Upper lobe of left lung (tissue), 6 donors: Measurements from ENCODE around the gene VSTM4. TPM values are rescaled to one million over a fixed set of nuclear protein-coding genes. Genes with fewer than 3 reads are reported as not detected.
A peak's percentile ranks its signal among the peaks of the same experiment; 100 is the strongest.

Experiments
- ATAC-seq, 2 donors: fragments of 200-7000 bp; cut with Tn5 transposase; one replicate each; pipeline ENCODE4 v1.9.1; 2022; ENCODE audit warnings: mild to moderate bottlenecking in 2 of 2, moderate library complexity in 2 of 2; ENCODE audit not compliant: low FRiP score in 2 of 2
- DNase-seq, 2 donors: peaks; one replicate each; pipeline ENCODE4 v3.0.0-alpha.2; 2019 to 2020
- H3K27ac ChIP-seq, 4 donors: fragments of 200-600 bp; sonication (generic); one replicate each; pipeline ENCODE4 v1.5.1; 2016 to 2019
- H3K27me3 ChIP-seq, 4 donors: fragments of 200-600 bp; sonication (generic); one replicate each; pipeline ENCODE4 v1.5.1; 2017 to 2019
- H3K36me3 ChIP-seq, 4 donors: fragments of 200-600 bp; sonication (generic); one replicate each; pipeline ENCODE4 v1.5.1; 2016 to 2019
- H3K4me1 ChIP-seq, 4 donors: fragments of 200-600 bp; sonication (generic); one replicate each; pipeline ENCODE4 v1.5.1; 2018 to 2019
- H3K4me3 ChIP-seq, 4 donors: fragments of 200-600 bp; sonication (generic); one replicate each; pipeline ENCODE4 v1.5.1; 2017 to 2019; ENCODE audit warnings: mild to moderate bottlenecking in 2 of 4, moderate library complexity in 1 of 4
- H3K9me3 ChIP-seq, 4 donors: fragments of 200-600 bp; sonication (generic); one replicate each; pipeline ENCODE4 v1.5.1; 2018 to 2019
- CTCF ChIP-seq, 6 experiments: fragments of 450-650 bp in 4 of 6; fragments of 200-600 bp in 2 of 6; sonication (generic) in 2 of 6; IDR thresholded peaks; one replicate each; pipeline ENCODE4 v1.5.1; 2016 to 2019; ENCODE audit warnings: antibody characterized with exemption in 6 of 6
- EP300 ChIP-seq, 4 donors: sonication (generic); formaldehyde crosslinking; IDR thresholded peaks; one replicate each; pipeline ENCODE4 v1.5.1; 2017; ENCODE audit warnings: antibody characterized with exemption in 4 of 4, control low read depth in 2 of 4
- POLR2A ChIP-seq, 4 donors: fragments of 450-650 bp; IDR thresholded peaks; one replicate each; pipeline ENCODE4 v1.5.1; 2016 to 2017; ENCODE audit warnings: antibody characterized with exemption in 4 of 4, mild to moderate bottlenecking in 2 of 4
- POLR2AphosphoS5 ChIP-seq, 2 donors: sonication (generic); formaldehyde crosslinking; IDR thresholded peaks; one replicate each; pipeline ENCODE4 v1.5.1; 2017; ENCODE audit warnings: antibody characterized with exemption in 2 of 2
- WGBS, 2 donors: methylation state at CpG; one replicate each; pipeline ENCODE4 v1.1.5; 2017 to 2018; 5-methylcytosine and 5-hydroxymethylcytosine counted together
- total RNA-seq, 6 donors: library from RNA; depleted of rRNA in 4 of 6; stranded (reverse); fragments of >200 nt in 4 of 6; gene quantifications; one replicate each; pipeline versions ENCODE4 v1.1.0 to v1.2.1, GENCODE V29; 2016 to 2021
- donor health status: DM: no; HTN: no; CAD: no; lungs with moderate emphysema.
- donor health status: DM: no; HTN: yes; CAD: no; lungs with severe emphysema.

VSTM4 gene
- total RNA-seq, 6 donors from 2014 or later = 8.5 to 24.3 (median 13.2) TPM

DNA sequence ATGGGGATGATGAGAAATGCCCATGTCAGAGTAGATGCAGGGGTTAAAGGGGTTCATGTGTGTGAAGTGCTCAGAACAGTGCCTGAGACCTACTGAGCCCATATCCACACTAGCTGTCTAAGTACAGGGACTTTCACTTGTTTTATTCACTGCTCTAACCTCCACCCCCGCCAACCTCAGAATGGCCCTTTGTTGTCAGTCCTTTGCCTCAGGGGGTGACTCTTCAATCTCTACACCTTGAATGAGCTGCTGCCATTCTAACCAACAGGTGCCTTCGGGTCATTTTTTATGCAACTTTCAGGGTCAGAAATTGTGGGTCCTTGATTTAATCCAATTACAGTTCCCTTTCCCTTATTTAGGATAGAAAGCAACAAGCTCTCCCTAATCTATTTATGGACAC is 26.2 kb downstream of the VSTM4 start:
- H3K27ac ChIP-seq = peak overlapping the region in 2 of 4 donors; percentile 32 to 39
- H3K36me3 ChIP-seq = no peaks in the 10 kb centered on the region

GRCh38 chr10:49086889-49087288 is 28.4 kb downstream of the VSTM4 start:
- H3K4me1 ChIP-seq = peaks cover 23 to 43% (median 32%) of the 10 kb centered on the region in 4 donors
- WGBS, 2 donors = 90 to 94% methylated on average over 3 of the region's 3 CpGs

More for the DNA sequence above, 26.2 kb downstream of the VSTM4 start:
- TF ChIP-seq POLR2A (IDR thresholded peaks at IDR 0.05) (no peak), CTCF (IDR thresholded peaks at IDR 0.05) (no peak), EP300 (IDR thresholded peaks at IDR 0.05) (no peak), POLR2AphosphoS5 (IDR thresholded peaks at IDR 0.05) (no peak)
- Histone ChIP-seq H3K4me1 (peaks cover 16 to 32% (median 23%) of the 10 kb centered on the region in 4 donors), H3K27me3 (no peaks in the 10 kb centered on the region), H3K4me3 (no peak overlapping the region), H3K9me3 (peaks cover 0 to 5% (median 0%) of the 10 kb centered on the region in 4 donors)
- DNase-seq (no peak), ATAC-seq (no peak)
- WGBS, 2 donors = 86 to 93% methylated on average over 2 of the region's 2 CpGs

DNA sequence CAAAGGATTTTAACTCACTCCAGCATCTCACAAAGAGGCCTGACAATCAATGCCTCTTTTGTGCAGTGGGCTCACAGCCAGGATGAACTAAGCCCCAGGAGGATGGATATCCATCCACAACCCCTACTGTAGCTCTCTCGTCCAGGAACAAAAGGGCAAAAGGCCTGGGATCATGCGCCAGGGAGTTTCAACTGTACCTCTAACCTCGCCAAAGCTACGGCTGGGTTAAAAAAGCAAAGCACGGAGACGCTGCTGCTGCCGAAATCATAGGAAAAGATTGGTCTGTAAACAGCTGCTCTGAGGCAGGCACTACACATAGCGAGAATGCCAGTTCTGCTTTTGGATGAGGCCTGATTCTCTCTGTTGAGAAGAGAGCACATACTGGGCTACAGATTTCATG is 32.1 kb downstream of the VSTM4 start:
- WGBS, 2 donors = 72 to 79% methylated on average over 8 of the region's 8 CpGs
- Histone ChIP-seq H3K4me1 (peaks cover 22 to 46% (median 38%) of the 10 kb centered on the region in 4 donors), H3K9me3 (peaks cover 0 to 5% (median 0%) of the 10 kb centered on the region in 4 donors), H3K36me3 (no peaks in the 10 kb centered on the region), H3K27ac (peak overlapping the region in 2 of 4 donors; percentile 5 to 35), H3K27me3 (no peaks in the 10 kb centered on the region), H3K4me3 (no peak overlapping the region)
- no peak for DNase-seq
- ATAC-seq = no peak
- no peak for TF ChIP-seq POLR2A (IDR thresholded peaks at IDR 0.05)
- peak in 1 of 2 donors; percentile 16 for TF ChIP-seq POLR2AphosphoS5 (IDR thresholded peaks at IDR 0.05)

More at GRCh38 chr10:49086889-49087288, 28.4 kb downstream of the VSTM4 start:
- TF ChIP-seq CTCF (IDR thresholded peaks at IDR 0.05) (no peak), POLR2A (IDR thresholded peaks at IDR 0.05) (no peak), POLR2AphosphoS5 (IDR thresholded peaks at IDR 0.05) (no peak), EP300 (IDR thresholded peaks at IDR 0.05) (no peak)
- Histone ChIP-seq H3K4me3 (no peak overlapping the region), H3K9me3 (peaks cover 0 to 5% (median 0%) of the 10 kb centered on the region in 4 donors), H3K36me3 (no peaks in the 10 kb centered on the region), H3K27me3 (no peaks in the 10 kb centered on the region), H3K27ac (no peak overlapping the region)
- no peak for ATAC-seq
- no peak for DNase-seq

- H3K4me3 ChIP-seq = no peak overlapping the region
- H3K9me3 ChIP-seq = peaks cover 0 to 5% (median 0%) of the 10 kb centered on the region in 4 donors
- TF ChIP-seq POLR2AphosphoS5 (IDR thresholded peaks at IDR 0.05) (no peak), CTCF (IDR thresholded peaks at IDR 0.05) (no peak), POLR2A (IDR thresholded peaks at IDR 0.05) (no peak), EP300 (IDR thresholded peaks at IDR 0.05) (no peak)
- DNase-seq = peak in 1 of 2 donors; percentile 40
- no peaks in the 10 kb centered on the region for H3K27me3 ChIP-seq
- ATAC-seq = no peak
- no peaks in the 10 kb centered on the region for H3K36me3 ChIP-seq
- WGBS, 2 donors = 94 to 100% methylated on average over 1 to 2 of the region's 2 CpGs
- H3K27ac ChIP-seq = peak overlapping the region in 3 of 4 donors; percentile 5 to 38 (median 35)
- H3K4me1 ChIP-seq = peaks cover 22 to 47% (median 38%) of the 10 kb centered on the region in 4 donors
Measured at GRCh38 chr10:49082766-49083165, 32.6 kb downstream of the VSTM4 start.

- DNase-seq (peak in 1 of 2 donors; percentile 52), ATAC-seq (peak in 1 of 2 donors; percentile 13)
- Histone ChIP-seq H3K36me3 (no peaks in the 10 kb centered on the region), H3K9me3 (peaks cover 0 to 4% (median 0%) of the 10 kb centered on the region in 4 donors), H3K4me1 (peaks cover 25 to 49% (median 41%) of the 10 kb centered on the region in 4 donors), H3K4me3 (no peak overlapping the region), H3K27me3 (no peaks in the 10 kb centered on the region), H3K27ac (peak overlapping the region in 1 of 4 donors; percentile 71)
- TF ChIP-seq CTCF (IDR thresholded peaks at IDR 0.05) = no peak
- no peak for TF ChIP-seq EP300 (IDR thresholded peaks at IDR 0.05)
- no peak for TF ChIP-seq POLR2A (IDR thresholded peaks at IDR 0.05)
- no peak for TF ChIP-seq POLR2AphosphoS5 (IDR thresholded peaks at IDR 0.05)
- WGBS, 2 donors = 69 to 80% methylated on average over 9 of the region's 9 CpGs
Measured at GRCh38 chr10:49081547-49082275, 33.6 kb downstream of the VSTM4 start.
